NCI-H2196 (cell line): ENCODE data around the gene FAM222A.
A peak's percentile ranks its signal among the peaks of the same experiment; 100 is the strongest.

Experiments
- DNase-seq: peaks from one replicate; lab custom pipeline; 2025; ENCODE audit not compliant: unreplicated experiment; lab: John Stamatoyannopoulos, UW

Gene FAM222A

GRCh38 chr12:109724321-109724892 lies 10.8 kb downstream of the FAM222A start:
- no peak for DNase-seq

GRCh38 chr12:109725321-109726105 lies 11.9 kb downstream of the FAM222A start:
- no peak for DNase-seq

- no peak for DNase-seq
Observed at GRCh38 chr12:109726106-109726497, 12.5 kb downstream of the FAM222A start.

GRCh38 chr12:109726511-109727038 lies 12.9 kb downstream of the FAM222A start:
- no peak for DNase-seq

DNA sequence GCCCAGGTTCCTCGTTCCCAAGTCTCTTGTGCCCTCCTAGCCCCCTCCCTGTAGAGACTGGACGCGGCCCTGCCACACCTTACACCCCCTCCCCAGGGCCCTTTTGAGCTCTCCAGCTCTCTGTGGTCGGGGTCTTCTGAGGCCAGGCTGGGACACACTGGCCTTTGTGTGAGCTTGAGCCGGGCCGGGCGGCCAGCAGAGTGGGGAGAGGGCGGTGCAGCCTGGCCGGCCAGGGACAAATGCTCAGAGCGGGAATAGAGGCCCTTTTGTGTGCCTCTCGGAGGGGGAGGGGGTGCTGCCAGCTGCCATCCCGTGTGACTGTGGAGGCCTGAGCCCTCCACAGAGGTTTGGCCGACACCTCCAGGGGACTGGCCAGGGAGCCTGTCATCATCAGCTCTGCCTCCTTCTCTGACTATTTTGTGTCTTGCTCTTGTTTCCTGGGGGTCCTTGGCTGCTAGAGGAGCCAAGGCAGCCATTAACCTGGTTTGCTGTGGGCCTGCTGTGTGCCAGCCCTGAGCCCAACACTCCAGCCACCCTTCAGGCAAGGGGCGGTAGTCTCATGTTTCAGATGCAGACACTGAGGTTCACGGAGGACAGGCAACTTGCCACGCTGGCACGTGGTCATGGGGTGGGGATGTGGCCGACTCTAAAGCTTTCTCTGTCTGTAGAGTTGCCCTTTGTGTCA lies 13.6 kb downstream of the FAM222A start:
- peak; percentile 12 for DNase-seq

DNA sequence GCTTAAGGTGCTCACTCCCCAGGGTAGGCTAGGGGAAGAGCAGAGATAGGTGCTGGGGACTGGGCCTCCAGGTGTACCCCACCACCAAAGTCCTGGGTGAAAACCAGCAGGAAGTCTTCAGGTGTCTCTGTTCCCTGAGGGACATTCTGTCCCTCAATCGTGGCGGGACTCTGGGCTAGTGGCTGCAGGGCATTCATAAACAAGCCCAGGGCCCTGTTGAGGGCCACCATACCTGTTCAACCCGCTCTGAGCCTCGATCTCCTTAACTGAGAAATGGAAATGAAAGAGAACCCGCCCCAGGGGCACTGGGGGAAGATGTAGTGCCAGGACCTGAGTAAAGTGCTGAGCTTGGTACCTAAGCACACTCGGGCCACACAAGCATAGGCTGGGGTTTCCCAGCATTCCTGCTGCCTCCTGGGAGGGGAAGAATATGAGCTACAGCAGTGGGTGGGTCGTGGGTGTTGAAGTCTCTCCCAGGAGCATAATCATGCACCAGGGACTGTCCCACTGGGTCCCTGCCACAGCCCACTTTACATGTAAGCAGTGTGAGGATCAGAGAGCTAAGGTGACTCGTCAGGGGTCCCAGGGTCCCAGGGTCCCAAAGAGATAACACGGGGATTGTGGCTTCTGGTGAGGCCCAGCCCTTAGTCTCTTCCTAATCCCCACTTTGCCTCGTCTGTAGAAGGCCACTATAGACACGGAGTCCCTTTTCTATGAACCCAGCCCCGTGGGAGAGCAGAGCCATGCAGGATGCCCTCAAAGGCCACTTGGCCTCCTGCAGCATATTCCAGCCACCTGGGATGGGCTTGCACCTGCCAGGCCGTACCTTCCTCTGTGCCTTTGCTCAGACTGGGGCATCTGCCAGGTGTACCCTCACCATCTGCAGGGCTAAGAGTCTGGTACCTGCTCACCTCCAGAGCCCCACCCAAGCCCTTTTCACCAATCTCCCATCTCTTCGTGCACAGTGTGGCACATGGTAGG lies 14.4 kb downstream of the FAM222A start:
- DNase-seq = no peak

- DNase-seq = no peak
Observed at GRCh38 chr12:109728921-109729320, 15.3 kb downstream of the FAM222A start.

GRCh38 chr12:109729371-109729781 lies 15.8 kb downstream of the FAM222A start:
- DNase-seq = no peak

GRCh38 chr12:109729801-109730200 lies 16.2 kb downstream of the FAM222A start:
- DNase-seq = no peak

GRCh38 chr12:109730306-109731145 lies 16.9 kb downstream of the FAM222A start:
- no peak for DNase-seq

- no peak for DNase-seq
Observed at GRCh38 chr12:109731231-109731731, 17.7 kb downstream of the FAM222A start.

DNA sequence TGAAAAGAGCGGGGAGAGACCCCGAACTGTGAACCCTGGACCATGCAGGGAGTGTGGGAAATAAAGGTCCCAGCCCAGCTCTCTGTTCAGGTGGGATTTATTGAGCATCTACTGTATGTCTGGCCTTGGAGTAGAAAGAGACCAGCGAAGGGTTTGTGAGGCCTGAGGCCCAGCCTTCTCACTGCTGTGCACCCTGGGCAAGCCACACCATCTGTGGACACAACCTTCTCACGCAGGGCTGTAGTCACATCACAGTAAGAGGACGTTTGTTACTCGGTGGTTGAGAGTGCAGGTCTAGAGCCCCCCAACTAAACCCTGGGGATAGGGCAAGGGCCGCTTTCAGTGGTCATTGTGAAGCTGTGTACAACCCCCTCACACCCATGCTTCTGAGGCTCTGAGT lies 18.2 kb downstream of the FAM222A start:
- no peak for DNase-seq

- DNase-seq = no peak
Observed at GRCh38 chr12:109732321-109733305, 19.0 kb downstream of the FAM222A start.

DNA sequence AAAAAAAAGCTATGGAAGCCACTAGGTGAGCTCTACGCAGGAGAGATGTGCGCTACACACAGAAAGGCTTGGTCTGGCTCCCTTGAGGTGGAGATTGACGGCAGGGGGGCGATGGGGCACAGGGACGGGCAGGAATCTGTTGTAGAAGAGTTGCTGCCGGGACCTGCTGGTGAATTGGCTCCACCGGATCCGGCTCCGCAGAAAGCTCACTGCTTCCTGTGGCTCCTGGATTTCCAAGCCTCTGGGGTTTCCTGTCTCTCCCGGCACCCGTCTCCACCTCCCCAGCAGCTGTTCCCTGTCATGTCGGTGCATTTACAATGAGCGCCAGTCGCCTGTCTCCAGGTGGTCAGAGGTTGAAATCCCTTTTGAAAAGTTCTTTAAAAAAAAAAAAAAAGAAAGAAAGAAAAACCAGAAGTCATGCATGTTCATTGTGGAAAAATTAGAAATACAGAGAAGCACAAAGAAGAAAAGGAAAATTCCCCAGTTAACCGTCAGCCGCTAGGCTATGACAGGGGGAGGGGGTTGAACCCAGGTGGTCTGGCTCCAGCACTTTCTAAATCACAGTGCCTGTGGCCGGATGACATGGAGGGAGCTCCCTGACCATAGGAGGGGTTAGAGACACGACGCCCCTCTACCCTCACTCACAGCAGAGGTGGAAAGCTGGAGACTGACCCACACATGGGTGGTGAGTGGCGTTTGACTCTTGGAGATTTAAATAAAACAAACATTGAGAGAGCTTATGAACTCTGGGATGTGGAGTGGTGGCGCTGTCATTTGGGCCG lies 20.8 kb downstream of the FAM222A start:
- no peak for DNase-seq

DNA sequence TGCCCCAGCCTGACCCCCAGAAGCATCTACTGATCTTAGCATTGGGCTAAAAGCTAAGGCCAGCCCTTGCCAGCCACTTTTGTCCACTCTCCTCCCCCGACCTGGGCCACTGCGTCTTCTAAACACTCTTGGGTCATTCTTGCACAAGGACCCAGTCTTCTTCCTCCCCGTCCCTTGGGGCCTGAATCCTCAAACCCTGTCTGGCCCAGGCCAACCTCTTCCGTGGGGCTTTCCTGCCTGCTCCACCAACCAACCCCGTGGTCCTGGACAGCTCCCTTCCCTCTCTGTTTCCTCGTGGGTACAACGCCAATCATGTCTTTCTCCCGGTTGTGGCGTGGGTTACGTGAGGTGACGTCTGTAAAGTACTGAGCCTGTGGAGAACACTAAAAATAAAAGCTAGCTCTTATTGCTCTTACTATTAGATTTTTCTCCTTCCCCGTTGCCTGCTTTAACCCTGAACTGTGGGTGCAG lies 21.5 kb downstream of the FAM222A start:
- no peak for DNase-seq

- DNase-seq = no peak
Observed at GRCh38 chr12:109735825-109736551, 22.4 kb downstream of the FAM222A start.

- no peak for DNase-seq
Observed at GRCh38 chr12:109736552-109737108, 23.0 kb downstream of the FAM222A start.
